GM18870 (cell line): ENCODE measurements around the gene APOB.

ENCODE experiments used
- ATAC-seq: cut with Tn5 transposase; IDR thresholded peaks from one replicate; pipeline ENCODE4 v1.9.1; 2021; ENCODE audit warnings: moderate library complexity; ENCODE audit not compliant: unreplicated experiment

APOB gene, protein sequence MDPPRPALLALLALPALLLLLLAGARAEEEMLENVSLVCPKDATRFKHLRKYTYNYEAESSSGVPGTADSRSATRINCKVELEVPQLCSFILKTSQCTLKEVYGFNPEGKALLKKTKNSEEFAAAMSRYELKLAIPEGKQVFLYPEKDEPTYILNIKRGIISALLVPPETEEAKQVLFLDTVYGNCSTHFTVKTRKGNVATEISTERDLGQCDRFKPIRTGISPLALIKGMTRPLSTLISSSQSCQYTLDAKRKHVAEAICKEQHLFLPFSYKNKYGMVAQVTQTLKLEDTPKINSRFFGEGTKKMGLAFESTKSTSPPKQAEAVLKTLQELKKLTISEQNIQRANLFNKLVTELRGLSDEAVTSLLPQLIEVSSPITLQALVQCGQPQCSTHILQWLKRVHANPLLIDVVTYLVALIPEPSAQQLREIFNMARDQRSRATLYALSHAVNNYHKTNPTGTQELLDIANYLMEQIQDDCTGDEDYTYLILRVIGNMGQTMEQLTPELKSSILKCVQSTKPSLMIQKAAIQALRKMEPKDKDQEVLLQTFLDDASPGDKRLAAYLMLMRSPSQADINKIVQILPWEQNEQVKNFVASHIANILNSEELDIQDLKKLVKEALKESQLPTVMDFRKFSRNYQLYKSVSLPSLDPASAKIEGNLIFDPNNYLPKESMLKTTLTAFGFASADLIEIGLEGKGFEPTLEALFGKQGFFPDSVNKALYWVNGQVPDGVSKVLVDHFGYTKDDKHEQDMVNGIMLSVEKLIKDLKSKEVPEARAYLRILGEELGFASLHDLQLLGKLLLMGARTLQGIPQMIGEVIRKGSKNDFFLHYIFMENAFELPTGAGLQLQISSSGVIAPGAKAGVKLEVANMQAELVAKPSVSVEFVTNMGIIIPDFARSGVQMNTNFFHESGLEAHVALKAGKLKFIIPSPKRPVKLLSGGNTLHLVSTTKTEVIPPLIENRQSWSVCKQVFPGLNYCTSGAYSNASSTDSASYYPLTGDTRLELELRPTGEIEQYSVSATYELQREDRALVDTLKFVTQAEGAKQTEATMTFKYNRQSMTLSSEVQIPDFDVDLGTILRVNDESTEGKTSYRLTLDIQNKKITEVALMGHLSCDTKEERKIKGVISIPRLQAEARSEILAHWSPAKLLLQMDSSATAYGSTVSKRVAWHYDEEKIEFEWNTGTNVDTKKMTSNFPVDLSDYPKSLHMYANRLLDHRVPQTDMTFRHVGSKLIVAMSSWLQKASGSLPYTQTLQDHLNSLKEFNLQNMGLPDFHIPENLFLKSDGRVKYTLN (N-terminal part only)

DNA sequence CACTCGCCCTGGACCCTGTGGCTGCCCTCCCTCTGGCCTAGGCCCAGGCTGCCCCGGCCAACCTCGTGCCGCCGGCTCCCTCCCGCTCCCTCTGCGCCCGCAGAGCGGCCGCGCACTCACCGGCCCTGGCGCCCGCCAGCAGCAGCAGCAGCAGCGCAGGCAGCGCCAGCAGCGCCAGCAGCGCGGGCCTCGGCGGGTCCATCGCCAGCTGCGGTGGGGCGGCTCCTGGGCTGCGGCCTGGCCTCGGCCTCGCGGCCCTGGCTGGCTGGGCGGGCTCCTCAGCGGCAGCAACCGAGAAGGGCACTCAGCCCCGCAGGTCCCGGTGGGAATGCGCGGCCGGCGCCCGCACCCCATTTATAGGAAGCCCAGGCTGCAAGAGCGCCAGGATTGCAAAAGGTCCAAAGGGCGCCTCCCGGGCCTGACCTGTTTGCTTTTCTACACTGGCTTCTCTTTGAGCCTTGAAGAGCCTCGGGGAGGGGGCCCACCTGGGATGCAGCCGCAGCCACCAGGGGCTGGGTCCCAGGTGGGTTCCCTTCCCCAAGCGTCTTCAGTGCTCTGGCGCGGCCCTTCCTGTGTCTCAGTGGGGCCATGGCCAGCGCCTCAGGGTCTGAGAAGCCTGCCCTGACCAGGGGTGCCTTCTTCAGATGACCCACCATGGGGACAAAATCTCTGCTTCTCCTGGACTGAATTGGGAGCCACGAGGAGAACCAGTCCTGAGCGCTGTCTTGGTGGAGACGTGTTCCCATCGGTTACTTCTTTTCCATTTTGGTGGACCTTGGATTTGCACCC, at the start of gene APOB:
Gene APOB (minus strand): TSS at position 330 of the 789 bp plus-strand sequence. CDS start 128 bp downstream, at position 202.
- ATAC-seq = no peak

GRCh38 chr2:21092308-21092869, 48.5 kb upstream of the APOB start:
- no peak for ATAC-seq

GRCh38 chr2:21084401-21084800, 40.5 kb upstream of the APOB start:
- no peak for ATAC-seq

- no peak for ATAC-seq
Observed at GRCh38 chr2:21083482-21083881, 39.6 kb upstream of the APOB start.

GRCh38 chr2:21078296-21078695, 34.4 kb upstream of the APOB start:
- no peak for ATAC-seq

DNA sequence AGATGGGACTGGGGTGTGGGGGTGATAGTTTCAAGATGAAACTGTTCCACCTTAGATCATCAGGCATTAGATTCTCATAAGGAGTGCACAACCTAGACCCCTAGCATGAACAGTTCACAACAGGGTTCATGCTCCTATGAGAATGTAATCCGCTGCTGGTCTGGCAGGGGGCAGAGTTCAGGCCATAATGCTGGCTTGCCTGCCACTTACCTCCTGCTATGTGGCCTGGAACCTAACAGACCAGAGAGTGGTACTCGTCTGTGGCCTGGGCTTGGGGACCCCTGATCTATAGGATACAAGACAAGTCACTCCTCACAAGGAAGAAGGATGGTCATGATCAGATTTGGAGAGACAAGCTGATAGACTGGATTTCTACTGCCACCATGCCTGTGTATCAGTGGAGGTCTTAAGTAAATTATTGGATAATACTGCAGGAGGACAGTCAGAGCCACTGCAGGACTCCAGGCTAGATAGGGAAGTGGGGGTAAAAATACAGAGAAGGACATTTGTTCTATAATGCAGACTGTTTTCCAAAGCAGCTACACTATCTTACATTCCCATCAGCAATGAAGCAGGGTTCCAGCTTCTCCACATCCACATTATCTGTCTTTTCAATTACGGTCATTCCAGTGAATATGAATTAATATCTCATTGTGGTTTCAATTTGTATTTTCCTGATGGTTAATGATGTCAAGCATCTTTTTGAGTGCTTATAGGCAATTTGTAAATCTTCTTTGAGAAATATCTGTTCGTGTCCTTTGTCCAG, 28.8 kb upstream of the APOB start:
- no peak for ATAC-seq

- ATAC-seq = no peak
Observed at GRCh38 chr2:21070341-21071257, 26.7 kb upstream of the APOB start.

GRCh38 chr2:21069746-21070340, 26.0 kb upstream of the APOB start:
- ATAC-seq = no peak

DNA sequence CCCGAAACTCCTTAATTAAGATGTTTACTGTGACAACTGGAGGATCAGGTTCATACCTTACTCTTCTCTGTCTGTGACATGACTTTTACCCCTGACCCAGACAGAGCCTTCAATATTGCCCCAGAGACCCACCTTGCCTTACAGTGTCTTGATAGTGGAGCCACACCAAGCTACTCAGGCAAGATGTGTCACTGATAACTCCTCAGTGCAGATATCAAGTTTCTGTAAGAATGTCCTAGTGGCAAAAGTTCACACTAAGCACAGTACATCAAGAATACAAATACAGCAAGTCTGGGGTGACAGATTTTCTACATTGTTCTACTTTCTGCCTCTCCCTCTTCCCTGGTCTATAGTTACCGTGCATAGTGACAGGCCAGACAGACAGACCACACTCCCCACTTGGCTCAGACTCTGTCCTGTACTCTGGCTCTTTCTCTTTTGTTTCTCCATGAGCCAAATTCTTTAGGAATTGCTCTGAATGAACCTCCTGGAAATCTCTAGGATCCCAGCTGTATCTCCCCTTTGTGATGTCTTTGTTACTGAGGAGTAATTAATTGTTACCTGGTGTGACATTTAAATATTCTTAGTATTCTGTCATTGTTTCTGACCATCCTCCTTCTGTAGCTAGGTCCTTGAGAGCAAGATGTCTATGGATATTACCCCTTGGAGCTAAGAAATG, 24.1 kb upstream of the APOB start:
- ATAC-seq = no peak

DNA sequence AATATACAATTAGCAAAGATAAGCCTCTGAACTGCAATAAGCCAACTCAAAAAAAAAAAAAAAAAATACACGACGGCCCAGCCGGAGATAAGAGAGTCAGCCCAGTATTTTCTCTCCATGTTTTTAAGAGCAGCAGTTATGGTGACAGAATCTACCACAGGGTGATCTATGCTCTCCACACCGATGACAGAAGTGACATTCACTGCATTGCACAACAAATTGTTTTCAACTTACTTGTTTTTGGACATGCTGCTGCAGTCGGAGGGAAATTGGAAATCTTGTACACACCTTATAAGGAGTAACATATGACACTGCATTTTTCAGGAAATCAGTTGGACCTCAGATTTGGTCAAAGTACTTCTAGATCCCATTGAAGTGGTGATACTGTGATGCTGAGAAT, 23.3 kb upstream of the APOB start:
- ATAC-seq = no peak

DNA sequence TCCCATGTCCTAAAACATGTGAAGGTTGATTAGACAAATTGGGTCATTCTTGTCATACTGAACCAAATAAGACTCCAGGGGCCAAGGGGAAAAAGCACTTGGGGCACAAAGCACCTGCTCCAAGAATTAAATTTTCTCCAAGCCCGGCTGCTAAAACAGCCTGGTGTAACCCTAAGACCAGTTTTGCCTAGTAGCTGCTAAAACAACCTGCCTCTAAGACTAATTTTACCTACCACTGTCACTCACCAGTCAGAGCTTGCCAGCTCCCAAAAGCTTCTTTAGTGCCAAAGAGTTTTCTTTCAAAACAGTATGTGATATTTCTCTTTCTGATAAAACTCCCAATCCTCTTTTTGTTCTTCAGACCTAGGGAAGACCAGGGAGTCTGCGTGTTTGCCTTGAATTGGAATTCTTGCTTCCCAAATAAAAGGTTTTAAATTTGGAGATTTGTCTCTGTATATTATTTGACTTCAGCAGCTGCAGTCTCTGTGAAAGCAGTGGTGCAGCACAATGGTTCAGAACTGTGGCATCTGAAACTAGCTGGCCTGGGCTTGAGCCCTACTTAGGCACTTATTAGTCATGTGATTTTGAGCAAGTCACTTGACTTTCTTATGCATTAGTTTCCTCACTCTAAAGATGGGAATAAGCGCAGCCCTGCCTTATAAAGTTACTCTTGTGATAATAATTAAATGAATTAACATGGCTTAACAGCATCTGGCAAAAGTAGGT, 16.2 kb upstream of the APOB start:
- no peak for ATAC-seq

DNA sequence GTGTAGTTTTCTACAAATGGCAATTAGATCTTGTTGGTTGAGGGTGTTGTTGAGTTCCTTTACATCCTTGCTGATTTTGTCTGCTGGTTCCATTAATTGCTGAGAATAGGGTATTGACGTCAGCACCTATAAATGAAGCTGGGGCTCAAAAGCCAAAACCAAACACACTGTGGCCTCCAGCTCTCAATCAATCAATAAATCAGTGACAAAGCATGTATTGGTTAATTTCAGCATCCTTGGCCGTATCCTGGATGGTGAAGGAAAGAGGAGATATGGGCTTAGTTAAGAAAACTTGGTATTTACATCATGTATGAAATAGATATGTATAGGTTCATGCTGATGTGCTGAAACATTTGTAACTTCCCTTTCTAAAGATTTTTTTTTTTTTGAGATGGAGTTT, 13.2 kb upstream of the APOB start:
- ATAC-seq = no peak

DNA sequence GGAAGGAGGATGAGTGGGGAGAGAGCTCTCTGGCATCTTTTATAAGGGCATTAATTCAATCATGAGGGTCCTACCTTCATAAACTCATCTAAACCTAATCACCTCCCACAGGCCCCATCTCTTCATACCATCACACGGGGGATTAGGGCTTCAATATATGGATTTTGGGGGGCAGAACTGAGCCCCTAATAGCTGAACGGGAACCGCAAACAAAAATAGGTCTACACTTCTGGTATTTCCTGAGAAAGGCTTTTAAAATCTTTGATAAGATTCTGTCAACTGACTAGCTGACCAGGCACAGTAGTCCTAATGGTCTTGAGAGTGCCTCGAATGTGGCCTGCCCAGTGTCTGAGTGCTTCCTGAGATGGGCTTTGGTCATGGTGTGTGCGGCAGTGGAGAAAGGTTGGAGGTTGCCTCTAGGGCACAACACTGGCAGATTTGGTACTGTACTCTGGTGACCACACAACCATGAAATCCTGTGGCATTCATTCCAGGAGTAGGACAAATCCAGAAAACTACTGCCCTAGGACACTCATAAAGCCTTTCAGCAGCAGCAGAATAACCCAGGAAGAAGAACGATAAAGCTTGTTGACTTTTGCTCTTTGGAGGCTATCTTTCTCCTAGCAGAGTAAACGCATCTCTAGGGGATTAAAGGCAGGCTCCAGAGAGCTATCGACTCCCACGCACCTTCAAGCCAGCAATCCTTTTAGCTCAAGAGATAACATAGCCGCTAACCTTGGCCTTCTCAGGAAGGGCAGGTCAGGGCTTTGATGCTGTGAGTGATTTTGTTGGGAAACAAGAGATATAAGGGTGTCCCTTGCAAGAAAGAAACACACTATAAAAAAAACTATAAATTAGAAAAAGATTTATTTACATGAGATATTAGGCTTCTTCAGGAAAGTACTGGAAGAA, 12.3 kb upstream of the APOB start:
- no peak for ATAC-seq

GRCh38 chr2:21055451-21055850, 11.6 kb upstream of the APOB start:
- no peak for ATAC-seq

DNA sequence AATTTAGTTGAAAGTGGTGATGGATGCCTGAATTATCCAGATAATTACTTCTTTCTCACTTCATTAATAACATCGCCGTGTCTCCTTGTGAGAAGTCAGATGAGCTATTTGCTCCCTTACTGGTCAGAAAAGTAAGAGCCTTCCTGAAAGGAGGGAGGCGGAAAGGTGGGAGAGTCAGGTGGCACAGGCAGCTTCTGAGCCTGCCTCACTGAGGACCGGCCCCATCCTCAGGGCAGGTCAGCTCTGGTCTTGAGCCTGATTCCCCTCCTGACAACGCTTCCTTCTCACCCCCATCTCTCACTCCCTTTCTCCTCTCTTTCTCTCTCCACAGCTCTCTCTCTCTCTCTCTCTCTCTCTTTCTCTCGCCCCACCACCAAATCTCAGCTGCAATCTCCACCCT, 10.1 kb upstream of the APOB start:
- no peak for ATAC-seq

DNA sequence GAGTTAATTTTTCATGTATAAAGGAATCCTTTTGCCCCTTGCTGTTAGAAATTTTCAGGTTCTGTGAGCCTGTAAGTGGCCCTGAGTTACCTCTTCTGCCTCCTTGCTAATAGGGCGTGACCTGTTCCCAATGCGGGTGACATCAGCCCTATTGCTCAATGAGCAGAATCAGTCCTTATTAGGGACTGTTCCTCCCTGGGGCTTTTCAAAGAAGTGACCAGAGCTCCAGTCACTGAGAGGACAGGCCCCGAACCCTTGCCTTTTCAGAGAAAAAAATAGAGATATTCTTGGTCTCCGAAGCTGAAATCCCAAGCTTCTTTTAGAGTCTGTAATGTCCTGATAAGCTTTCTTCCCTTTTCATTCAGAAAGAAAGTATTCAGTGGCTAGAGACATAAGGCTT, 8.2 kb upstream of the APOB start:
- ATAC-seq = no peak
